Prostate gland (tissue), 2 donors: Measurements from ENCODE around the gene IGFBP2. TPM values are rescaled to one million over a fixed set of nuclear protein-coding genes. Genes with fewer than 3 reads are reported as not detected.

Experiments used
- DNase-seq: peaks from one replicate; pipeline ENCODE4 v3.0.0-alpha.2; 2019; ENCODE audit warnings: low spot score
- H3K27ac ChIP-seq, 2 donors: fragments of 200-600 bp; sonication (generic); 2 replicates each; pipeline ENCODE4 v1.5.1; 2017 to 2019
- H3K27me3 ChIP-seq: fragments of 200-600 bp; sonication (generic); replicated peaks from 2 replicates; pipeline ENCODE4 v1.5.1; 2019; ENCODE audit not compliant: insufficient read depth
- H3K36me3 ChIP-seq, 2 donors: fragments of 200-600 bp; sonication (generic); 1 replicate in 1 of 2; 2 replicates in 1 of 2; pipeline versions ENCODE4 v1.5.1 to v1.8.1; 2017 to 2019
- H3K4me1 ChIP-seq: fragments of 200-600 bp; sonication (generic); replicated peaks from 2 replicates; pipeline ENCODE4 v1.5.1; 2019
- H3K4me3 ChIP-seq, 2 donors: fragments of 200-600 bp; sonication (generic); 2 replicates each; pipeline ENCODE4 v1.5.1; 2017 to 2019
- H3K9me3 ChIP-seq: fragments of 200-600 bp; sonication (generic); 2 replicates; pipeline ENCODE4 v1.5.1; 2017
- CTCF ChIP-seq, 4 experiments: fragments of 200-600 bp in 2 of 4; fragments of 450-650 bp in 2 of 4; sonication (generic) in 2 of 4; IDR thresholded peaks; 1 replicate in 3 of 4; 2 replicates in 1 of 4; pipeline ENCODE4 v1.5.1; 2016 to 2019; ENCODE audit warnings: antibody characterized with exemption in 4 of 4, mild to moderate bottlenecking in 2 of 4, moderate library complexity in 2 of 4
- POLR2A ChIP-seq: fragments of 450-650 bp; IDR thresholded peaks from one replicate; pipeline ENCODE4 v1.6.1; 2016; ENCODE audit warnings: antibody characterized with exemption, mild to moderate bottlenecking
- POLR2AphosphoS5 ChIP-seq: sonication (generic); formaldehyde crosslinking; IDR thresholded peaks from one replicate; pipeline ENCODE4 v1.6.1; 2017; ENCODE audit warnings: antibody characterized with exemption
- WGBS: methylation state at CpG from one replicate; pipeline ENCODE4 v1.1.5; 2018; 5-methylcytosine and 5-hydroxymethylcytosine counted together
- intact Hi-C: fragments of 100-400 bp; cut with DNase I; formaldehyde crosslinking; loops from one replicate; pipeline ENCODE4 v1.14.2; 2022
- total RNA-seq, 2 donors: library from RNA; depleted of rRNA; stranded (reverse); fragments of >200 nt; gene quantifications; one replicate each; pipeline ENCODE4 v1.1.0, GENCODE V29; 2016

The IGFBP2 gene, protein sequence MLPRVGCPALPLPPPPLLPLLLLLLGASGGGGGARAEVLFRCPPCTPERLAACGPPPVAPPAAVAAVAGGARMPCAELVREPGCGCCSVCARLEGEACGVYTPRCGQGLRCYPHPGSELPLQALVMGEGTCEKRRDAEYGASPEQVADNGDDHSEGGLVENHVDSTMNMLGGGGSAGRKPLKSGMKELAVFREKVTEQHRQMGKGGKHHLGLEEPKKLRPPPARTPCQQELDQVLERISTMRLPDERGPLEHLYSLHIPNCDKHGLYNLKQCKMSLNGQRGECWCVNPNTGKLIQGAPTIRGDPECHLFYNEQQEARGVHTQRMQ
- 100 to 1,000 TPM; 152 to 250 TPM for total RNA-seq

DNA sequence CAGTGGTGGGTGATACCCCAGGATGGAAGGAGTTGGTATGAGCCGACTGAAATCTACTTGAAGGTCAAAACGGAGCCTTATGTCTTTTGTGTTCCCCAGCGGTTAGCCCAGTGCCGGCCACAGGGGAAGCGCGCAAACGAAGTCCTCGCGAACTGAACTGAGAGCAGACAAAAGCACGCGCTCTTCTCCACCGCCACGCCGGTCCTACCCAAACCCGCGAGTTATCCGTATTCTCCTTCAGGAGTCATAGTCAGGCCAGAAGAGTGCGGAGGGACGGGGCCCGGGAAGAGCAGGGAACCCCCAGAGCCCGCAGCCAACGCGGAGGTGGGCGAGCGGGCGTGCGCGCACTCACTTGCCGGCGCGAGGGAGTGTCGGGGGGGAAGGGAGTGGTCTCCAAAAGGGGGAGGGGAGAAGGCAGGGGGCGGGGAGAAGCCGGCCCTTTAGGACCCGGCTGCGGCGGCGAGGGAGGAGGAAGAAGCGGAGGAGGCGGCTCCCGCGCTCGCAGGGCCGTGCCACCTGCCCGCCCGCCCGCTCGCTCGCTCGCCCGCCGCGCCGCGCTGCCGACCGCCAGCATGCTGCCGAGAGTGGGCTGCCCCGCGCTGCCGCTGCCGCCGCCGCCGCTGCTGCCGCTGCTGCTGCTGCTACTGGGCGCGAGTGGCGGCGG lies at the start of gene IGFBP2:
Gene IGFBP2, plus strand, starts transcription at position 469 of the 664 bp plus-strand sequence. Its CDS starts 104 bp downstream, at position 573.
- Histone ChIP-seq H3K4me3 (peak within 1 kb of the TSS; percentile 57 to 60), H3K27ac (peak within 1 kb of the TSS; percentile 54 to 61), H3K36me3 (no peaks in the 10 kb centered on the region), H3K4me1 (no peaks in the 10 kb centered on the region), H3K27me3 (no peaks in the 10 kb centered on the region), H3K9me3 (no peaks in the 10 kb centered on the region)
- intact Hi-C loops, result loop anchor here (2.0 to 5.0 kb wide), 3 partner anchors 32 to 101 kb away; no protein-coding TSS in a partner anchor
- peak; percentile 24 for DNase-seq
- peak; percentile 14 for TF ChIP-seq POLR2A
- TF ChIP-seq CTCF (IDR thresholded peaks at IDR 0.05), result no peak
- peak; percentile 17 for TF ChIP-seq POLR2AphosphoS5
- WGBS, result 2% methylated on average over 51 of the region's 70 CpGs

DNA sequence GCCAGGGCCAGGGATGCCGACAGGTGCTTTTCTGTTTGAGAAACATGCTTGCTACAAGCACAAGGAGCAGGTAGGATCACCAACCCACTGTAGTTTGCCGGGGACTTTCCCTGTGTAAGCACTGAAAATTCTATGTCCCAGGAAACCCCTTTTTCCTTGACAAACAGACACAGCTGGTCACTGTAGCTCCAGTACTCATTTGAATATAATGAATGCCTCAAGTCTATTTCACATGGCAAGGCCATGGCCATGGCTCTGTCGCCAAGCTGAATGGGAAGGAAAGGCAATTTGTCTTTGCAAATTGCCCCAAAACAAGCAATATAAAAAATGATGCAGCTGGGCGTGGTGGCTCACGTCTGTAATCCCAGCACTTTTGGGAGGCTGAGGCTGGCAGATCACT lies 49.6 kb upstream of the IGFBP2 start:
- H3K4me1 ChIP-seq, result no peaks in the 10 kb centered on the region
- TF ChIP-seq POLR2A (no peak), CTCF (IDR thresholded peaks at IDR 0.05) (no peak), POLR2AphosphoS5 (no peak)
- no peak overlapping the region for H3K4me3 ChIP-seq
- no peaks in the 10 kb centered on the region for H3K27me3 ChIP-seq
- H3K27ac ChIP-seq, result no peak overlapping the region
- H3K9me3 ChIP-seq, result no peaks in the 10 kb centered on the region
- intact Hi-C loops, result no loop called here
- DNase-seq, result no peak
- 82% methylated on average over 5 of the region's 5 CpGs for WGBS
- no peaks in the 10 kb centered on the region for H3K36me3 ChIP-seq

DNA sequence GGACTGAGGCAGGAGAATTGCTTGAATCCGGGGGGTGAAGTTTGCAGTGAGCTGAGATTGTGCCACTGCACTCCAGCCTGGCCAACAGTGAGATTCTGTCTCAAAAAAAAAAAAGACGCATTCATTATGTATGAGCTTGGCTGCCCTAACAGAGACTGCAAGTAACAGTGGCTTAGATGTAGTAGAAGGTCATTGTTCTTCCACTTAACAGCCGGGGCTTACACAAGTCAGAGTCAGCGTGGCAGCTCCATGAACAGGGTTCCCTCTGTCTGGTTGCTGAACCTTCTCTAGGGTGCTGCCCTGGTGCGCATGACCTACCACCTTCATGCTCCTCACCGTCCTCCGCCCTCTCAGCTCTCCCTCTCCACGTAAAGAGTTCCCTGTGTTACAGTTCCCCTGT lies 49.1 kb upstream of the IGFBP2 start:
- no peaks in the 10 kb centered on the region for H3K36me3 ChIP-seq
- H3K4me1 ChIP-seq, result no peaks in the 10 kb centered on the region
- no peak overlapping the region for H3K27ac ChIP-seq
- 84% methylated on average over 8 of the region's 8 CpGs for WGBS
- intact Hi-C loops, result no loop called here
- TF ChIP-seq CTCF (IDR thresholded peaks at IDR 0.05) (no peak), POLR2AphosphoS5 (no peak), POLR2A (no peak)
- H3K27me3 ChIP-seq, result no peaks in the 10 kb centered on the region
- no peak for DNase-seq
- H3K9me3 ChIP-seq, result no peaks in the 10 kb centered on the region
- H3K4me3 ChIP-seq, result no peak overlapping the region

DNA sequence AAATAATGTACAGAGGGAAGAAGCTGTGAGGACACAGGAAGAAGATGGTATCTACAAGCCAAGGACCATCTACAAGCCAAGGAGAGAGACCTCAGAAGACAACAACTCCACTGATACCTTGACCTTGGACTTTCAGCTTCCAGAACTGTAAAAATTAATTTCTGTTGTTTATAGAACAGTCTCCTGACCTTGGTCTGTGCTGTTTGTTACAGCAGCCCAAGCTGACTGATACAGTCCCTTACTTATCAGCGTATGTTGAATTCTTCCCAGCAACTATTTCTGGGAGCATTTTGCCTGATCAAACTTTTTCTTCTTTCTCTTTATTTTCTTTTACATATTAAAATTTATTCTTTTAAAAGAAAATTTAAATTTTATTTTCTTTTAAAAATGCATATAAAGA lies 47.8 kb upstream of the IGFBP2 start:
- Histone ChIP-seq H3K27me3 (no peaks in the 10 kb centered on the region), H3K4me1 (no peaks in the 10 kb centered on the region), H3K27ac (no peak overlapping the region), H3K9me3 (no peaks in the 10 kb centered on the region), H3K4me3 (no peak overlapping the region), H3K36me3 (no peaks in the 10 kb centered on the region)
- 100% methylated on average over 1 of the region's 1 CpG for WGBS
- intact Hi-C loops, result no loop called here
- no peak for TF ChIP-seq CTCF (IDR thresholded peaks at IDR 0.05)
- no peak for DNase-seq
